ENCODE measurements around the gene PHF21A. TPM values are rescaled to one million over a fixed set of nuclear protein-coding genes. Genes with fewer than 3 reads are reported as not detected.

Gene PHF21A
- total RNA-seq, 1 experiment from 2014 or later, result 51.7 TPM

DNA sequence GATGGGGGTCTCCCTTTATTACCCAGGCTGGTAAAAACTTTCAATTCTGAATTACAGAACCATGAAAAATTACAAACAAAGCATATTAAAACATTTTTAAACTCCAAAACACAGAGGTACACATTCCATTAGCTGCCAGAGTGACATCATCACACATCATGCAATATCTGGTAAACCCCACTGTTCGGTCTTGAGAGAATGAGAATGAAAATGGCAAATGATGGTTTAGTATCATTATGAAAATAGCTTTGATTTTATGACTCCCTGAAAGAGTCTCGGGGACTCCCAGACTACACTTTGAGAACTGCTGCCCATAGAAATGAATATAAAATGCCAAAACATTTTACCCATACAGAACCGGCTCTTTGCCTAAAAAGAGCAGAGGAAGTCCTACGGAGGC lies 180.0 kb downstream of the PHF21A start:
- H3K36me3 ChIP-seq (ENCODE audit: insufficient read depth, low read length), result peaks cover 23% of the 10 kb centered on the region
- no peak overlapping the region for H3K4me2 ChIP-seq (ENCODE audit: low read depth, low read length, poor library complexity, severe bottlenecking)
- H3K4me1 ChIP-seq (ENCODE audit: low read length), result peaks cover 28% of the 10 kb centered on the region
- H3K9me3 ChIP-seq (ENCODE audit: low read length), result no peaks in the 10 kb centered on the region
- no peak overlapping the region for H3K4me3 ChIP-seq (ENCODE audit: low read length)
- H3K27ac ChIP-seq (ENCODE audit: low read length), result no peak overlapping the region
- no peaks in the 10 kb centered on the region for H3K27me3 ChIP-seq (ENCODE audit: low read length)
- no peak overlapping the region for H3K9ac ChIP-seq (ENCODE audit: low read length)
- H4K20me1 ChIP-seq (ENCODE audit: insufficient read depth, low read depth, low read length), result no peaks in the 10 kb centered on the region
- H3K79me2 ChIP-seq (ENCODE audit: low read length), result no peaks in the 10 kb centered on the region
- H3K9me2 ChIP-seq (replicated peaks; ENCODE audit: insufficient read depth, low read length), result no peaks in the 10 kb centered on the region
- no peak for DNase-seq
- no peak overlapping the region for H2AFZ ChIP-seq (ENCODE audit: low read length)

DNA sequence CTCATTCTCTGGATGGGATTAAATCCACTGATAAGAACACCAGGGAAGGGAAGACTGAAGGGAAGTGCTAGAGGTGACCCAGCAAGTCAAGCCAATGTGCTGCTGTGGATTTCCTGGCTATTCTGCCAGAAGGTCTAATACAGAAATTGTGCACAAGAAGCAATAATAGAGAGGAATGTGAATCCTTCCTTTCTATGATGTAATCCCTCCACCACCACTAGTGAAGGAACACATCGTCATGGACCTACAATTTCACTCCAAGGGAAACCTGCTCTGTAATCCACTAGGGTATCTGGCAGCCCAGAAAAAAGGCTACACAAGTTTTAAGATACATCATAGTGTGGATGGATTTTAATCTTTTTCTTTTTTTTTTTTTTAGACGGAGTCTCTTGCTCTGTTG lies 181.4 kb downstream of the PHF21A start:
- H3K27ac ChIP-seq (ENCODE audit: low read length), result peak overlapping the region; percentile 80
- H3K4me2 ChIP-seq (ENCODE audit: low read depth, low read length, poor library complexity, severe bottlenecking), result peak overlapping the region; percentile 77
- peaks cover 22% of the 10 kb centered on the region for H3K36me3 ChIP-seq (ENCODE audit: insufficient read depth, low read length)
- H3K4me1 ChIP-seq (ENCODE audit: low read length), result peaks cover 43% of the 10 kb centered on the region
- no peak overlapping the region for H2AFZ ChIP-seq (ENCODE audit: low read length)
- H3K27me3 ChIP-seq (ENCODE audit: low read length), result no peaks in the 10 kb centered on the region
- H3K9me3 ChIP-seq (ENCODE audit: low read length), result no peaks in the 10 kb centered on the region
- peak overlapping the region; percentile 52; the same call in 1 of the 2 replicates for H3K9ac ChIP-seq (ENCODE audit: low read length)
- no peak for DNase-seq
- H4K20me1 ChIP-seq (ENCODE audit: insufficient read depth, low read depth, low read length), result no peaks in the 10 kb centered on the region
- no peak overlapping the region for H3K4me3 ChIP-seq (ENCODE audit: low read length)
- H3K9me2 ChIP-seq (replicated peaks; ENCODE audit: insufficient read depth, low read length), result no peaks in the 10 kb centered on the region
- H3K79me2 ChIP-seq (ENCODE audit: low read length), result no peaks in the 10 kb centered on the region

DNA sequence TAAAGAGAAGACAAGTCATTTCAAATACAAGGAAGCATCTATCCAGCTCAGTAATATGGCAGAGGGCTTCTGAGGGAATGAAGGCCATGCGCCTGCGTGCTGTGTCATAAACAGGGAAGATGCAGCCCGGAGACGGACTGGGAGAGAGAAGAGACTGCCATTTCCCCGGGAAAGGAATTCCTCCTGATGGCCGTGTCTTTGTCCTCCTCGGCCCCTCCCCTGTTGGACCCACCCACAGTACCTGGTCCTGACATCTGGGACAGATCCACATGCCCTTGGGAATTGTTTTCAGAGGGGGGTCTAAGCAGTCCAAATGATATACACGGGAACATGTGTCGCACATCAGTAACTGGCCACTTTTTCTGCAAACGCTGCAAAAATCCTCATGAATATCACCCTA lies 183.3 kb downstream of the PHF21A start:
- H3K4me3 ChIP-seq (ENCODE audit: low read length), result no peak overlapping the region
- peaks cover 20% of the 10 kb centered on the region for H3K36me3 ChIP-seq (ENCODE audit: insufficient read depth, low read length)
- H3K9me2 ChIP-seq (replicated peaks; ENCODE audit: insufficient read depth, low read length), result no peaks in the 10 kb centered on the region
- H3K27me3 ChIP-seq (ENCODE audit: low read length), result no peaks in the 10 kb centered on the region
- no peak overlapping the region for H2AFZ ChIP-seq (ENCODE audit: low read length)
- peak overlapping the region; percentile 34; the same call in 1 of the 2 replicates for H3K9ac ChIP-seq (ENCODE audit: low read length)
- DNase-seq, result no peak
- H3K9me3 ChIP-seq (ENCODE audit: low read length), result no peaks in the 10 kb centered on the region
- H4K20me1 ChIP-seq (ENCODE audit: insufficient read depth, low read depth, low read length), result no peaks in the 10 kb centered on the region
- peak overlapping the region; percentile 77 for H3K4me2 ChIP-seq (ENCODE audit: low read depth, low read length, poor library complexity, severe bottlenecking)
- no peaks in the 10 kb centered on the region for H3K79me2 ChIP-seq (ENCODE audit: low read length)
- peaks cover 62% of the 10 kb centered on the region for H3K4me1 ChIP-seq (ENCODE audit: low read length)
- peak overlapping the region; percentile 80 for H3K27ac ChIP-seq (ENCODE audit: low read length)

DNA sequence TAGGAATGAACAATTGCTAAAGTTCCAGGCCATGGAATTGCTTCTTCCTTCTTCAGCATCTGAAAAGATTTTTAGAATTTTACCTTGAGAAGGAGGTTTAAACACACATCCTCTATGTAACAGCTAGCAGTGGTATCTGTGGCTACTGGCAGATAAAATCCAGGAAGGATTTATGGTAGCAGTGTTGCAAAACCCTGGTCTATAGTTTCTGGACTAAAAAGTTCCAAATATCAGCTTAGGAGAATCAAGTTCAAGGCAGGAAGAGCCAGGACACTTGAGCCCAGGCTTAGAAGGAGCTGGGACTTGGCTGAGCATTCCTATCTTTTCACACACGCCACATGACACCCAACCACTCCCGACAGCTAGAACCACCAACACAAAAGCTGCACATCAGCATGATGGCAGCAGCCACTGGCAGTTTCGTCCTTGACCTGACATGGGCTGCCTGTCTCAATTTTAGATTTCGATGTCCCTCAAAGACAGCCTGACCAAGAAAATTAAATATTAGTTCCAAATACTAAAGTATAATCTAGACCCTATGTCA lies 184.7 kb downstream of the PHF21A start:
- Histone ChIP-seq H3K4me2 (ENCODE audit: low read depth, low read length, poor library complexity, severe bottlenecking) (no peak overlapping the region), H3K9me3 (ENCODE audit: low read length) (no peaks in the 10 kb centered on the region), H3K9me2 (replicated peaks; ENCODE audit: insufficient read depth, low read length) (no peaks in the 10 kb centered on the region), H3K36me3 (ENCODE audit: insufficient read depth, low read length) (peaks cover 20% of the 10 kb centered on the region), H3K4me1 (ENCODE audit: low read length) (peaks cover 75% of the 10 kb centered on the region), H3K27ac (ENCODE audit: low read length) (peak overlapping the region; percentile 71), H3K4me3 (ENCODE audit: low read length) (no peak overlapping the region), H2AFZ (ENCODE audit: low read length) (no peak overlapping the region), H3K79me2 (ENCODE audit: low read length) (no peaks in the 10 kb centered on the region), H3K9ac (ENCODE audit: low read length) (no peak overlapping the region), H3K27me3 (ENCODE audit: low read length) (no peaks in the 10 kb centered on the region), H4K20me1 (ENCODE audit: insufficient read depth, low read depth, low read length) (no peaks in the 10 kb centered on the region)
- no peak for DNase-seq

DNA sequence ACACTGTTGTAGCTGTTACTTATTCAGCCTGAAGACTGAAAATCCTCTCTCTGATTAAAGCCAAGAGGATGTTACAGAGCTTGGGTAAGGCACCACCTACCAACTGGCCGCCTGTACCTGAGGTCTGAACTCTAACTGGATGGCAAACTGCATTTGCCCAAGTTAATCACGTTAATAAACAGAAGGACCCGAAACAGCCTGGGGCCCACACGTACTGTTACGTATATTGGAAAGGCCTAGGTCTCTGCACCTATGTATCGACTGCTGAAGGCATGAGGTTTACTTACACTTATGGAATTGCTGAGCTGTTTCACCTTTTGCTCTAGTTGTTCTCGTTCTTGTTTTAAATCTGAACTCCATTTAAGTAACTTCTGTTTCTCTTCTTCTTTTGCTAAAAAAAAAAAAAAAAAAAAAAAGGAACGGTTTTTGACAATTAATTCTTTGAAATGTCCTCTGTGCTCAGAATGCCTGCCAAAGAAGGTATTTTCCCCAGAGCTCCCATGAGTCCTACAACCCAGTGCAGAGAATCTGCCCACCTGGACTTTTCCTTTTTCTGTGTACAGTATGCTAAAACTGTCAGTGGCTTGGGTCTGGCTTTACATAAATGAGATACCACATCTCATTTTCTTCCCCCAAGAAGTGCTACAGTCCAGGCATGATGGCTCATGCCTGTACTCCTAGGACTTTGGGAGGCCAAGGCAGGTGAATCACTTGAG lies 185.7 kb downstream of the PHF21A start:
- Histone ChIP-seq H3K4me3 (ENCODE audit: low read length) (no peak overlapping the region), H3K4me1 (ENCODE audit: low read length) (peaks cover 86% of the 10 kb centered on the region), H3K9me2 (replicated peaks; ENCODE audit: insufficient read depth, low read length) (no peaks in the 10 kb centered on the region), H2AFZ (ENCODE audit: low read length) (no peak overlapping the region), H3K9me3 (ENCODE audit: low read length) (no peaks in the 10 kb centered on the region), H3K27me3 (ENCODE audit: low read length) (no peaks in the 10 kb centered on the region), H3K36me3 (ENCODE audit: insufficient read depth, low read length) (peaks cover 20% of the 10 kb centered on the region), H3K79me2 (ENCODE audit: low read length) (no peaks in the 10 kb centered on the region), H4K20me1 (ENCODE audit: insufficient read depth, low read depth, low read length) (peaks cover under 1% of the 10 kb centered on the region; the same call in 1 of the 2 replicates), H3K27ac (ENCODE audit: low read length) (peak overlapping the region; percentile 71), H3K4me2 (ENCODE audit: low read depth, low read length, poor library complexity, severe bottlenecking) (no peak overlapping the region), H3K9ac (ENCODE audit: low read length) (peak overlapping the region; percentile 9; the same call in 1 of the 2 replicates)
- DNase-seq, result peak; percentile 41

DNA sequence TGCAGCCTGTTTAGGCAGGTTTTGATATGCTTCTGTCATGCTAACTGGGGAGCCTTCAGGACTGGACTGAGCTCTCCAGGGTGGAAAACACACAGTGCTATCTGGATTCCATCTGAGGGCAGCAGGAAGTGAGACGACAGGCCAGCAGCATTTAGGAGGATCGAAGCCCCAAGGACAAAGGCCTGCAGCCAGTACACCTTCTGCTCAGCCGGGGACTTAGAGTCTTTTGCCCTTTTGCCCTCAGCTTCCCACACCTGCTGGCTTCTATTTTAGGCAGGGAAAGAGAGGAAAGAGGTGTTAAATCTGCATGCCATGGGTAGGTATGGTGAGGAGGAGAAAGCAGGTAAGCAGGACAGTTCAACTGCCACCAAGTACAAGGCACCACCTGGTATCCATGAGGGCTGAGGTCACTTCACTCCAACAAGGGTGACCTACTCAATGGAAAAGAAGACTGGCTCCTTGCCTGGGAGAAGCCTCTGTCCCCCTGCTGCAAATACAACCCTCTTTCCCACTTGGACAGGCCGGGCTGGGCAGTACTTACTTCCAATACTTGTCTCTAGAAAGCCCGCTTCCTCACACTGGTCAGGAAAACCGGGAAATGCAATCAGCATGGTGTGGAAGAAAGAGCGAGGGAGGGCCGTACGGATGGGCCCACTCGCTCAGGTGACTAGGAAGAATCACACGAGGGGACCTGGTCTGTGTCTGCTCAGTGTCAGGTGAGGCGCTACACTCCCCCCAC lies 186.5 kb downstream of the PHF21A start:
- no peaks in the 10 kb centered on the region for H3K79me2 ChIP-seq (ENCODE audit: low read length)
- H3K9ac ChIP-seq (ENCODE audit: low read length), result no peak overlapping the region
- H3K4me2 ChIP-seq (ENCODE audit: low read depth, low read length, poor library complexity, severe bottlenecking), result no peak overlapping the region
- no peaks in the 10 kb centered on the region for H3K9me2 ChIP-seq (replicated peaks; ENCODE audit: insufficient read depth, low read length)
- H3K36me3 ChIP-seq (ENCODE audit: insufficient read depth, low read length), result peaks cover 20% of the 10 kb centered on the region
- DNase-seq, result no peak
- H3K9me3 ChIP-seq (ENCODE audit: low read length), result no peaks in the 10 kb centered on the region
- no peaks in the 10 kb centered on the region for H3K27me3 ChIP-seq (ENCODE audit: low read length)
- H3K27ac ChIP-seq (ENCODE audit: low read length), result peak overlapping the region; percentile 92
- no peak overlapping the region for H3K4me3 ChIP-seq (ENCODE audit: low read length)
- H4K20me1 ChIP-seq (ENCODE audit: insufficient read depth, low read depth, low read length), result peaks cover 4% of the 10 kb centered on the region; the same call in 1 of the 2 replicates
- no peak overlapping the region for H2AFZ ChIP-seq (ENCODE audit: low read length)
- H3K4me1 ChIP-seq (ENCODE audit: low read length), result peaks cover 91% of the 10 kb centered on the region

DNA sequence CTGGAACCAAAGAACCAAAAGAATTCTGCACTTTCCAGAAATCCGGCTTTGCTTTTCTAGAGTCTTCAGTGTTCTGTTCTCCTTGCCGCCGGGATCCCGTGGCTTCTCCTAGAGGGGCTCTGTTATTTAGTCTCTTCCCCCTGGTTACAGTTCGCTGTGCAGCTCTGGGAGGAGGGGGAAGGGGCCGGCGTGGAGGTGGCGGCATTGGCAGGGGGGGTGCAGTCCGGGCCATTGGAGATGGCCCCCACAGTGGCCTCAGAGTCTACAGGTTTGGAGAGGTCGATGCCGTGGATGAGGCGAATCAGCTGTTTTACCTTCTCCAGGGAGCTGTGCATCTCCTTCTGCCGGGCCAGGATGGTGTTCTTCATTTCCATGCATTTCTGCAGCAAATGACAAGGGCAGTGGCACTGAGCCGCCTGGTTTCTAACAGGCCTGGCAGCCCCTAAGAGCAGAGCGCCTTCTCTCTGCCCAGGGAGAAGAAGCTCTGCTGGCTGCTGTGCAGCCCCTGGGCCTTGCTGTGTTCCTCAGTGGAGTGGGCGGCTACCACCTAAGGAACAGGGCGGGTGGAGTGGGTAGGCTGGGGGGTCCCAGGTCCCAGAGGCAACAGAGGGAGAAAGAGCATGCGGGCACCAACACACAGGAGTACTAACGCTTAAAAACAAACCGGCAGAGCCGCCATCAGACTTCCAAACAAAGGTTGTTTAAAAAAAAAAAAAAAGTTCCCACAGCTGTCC lies 187.2 kb downstream of the PHF21A start:
- Histone ChIP-seq H3K79me2 (ENCODE audit: low read length) (no peaks in the 10 kb centered on the region), H3K4me2 (ENCODE audit: low read depth, low read length, poor library complexity, severe bottlenecking) (peak overlapping the region; percentile 75), H4K20me1 (ENCODE audit: insufficient read depth, low read depth, low read length) (peaks cover 4% of the 10 kb centered on the region; the same call in 1 of the 2 replicates), H3K9me3 (ENCODE audit: low read length) (no peaks in the 10 kb centered on the region), H3K4me1 (ENCODE audit: low read length) (peaks cover 91% of the 10 kb centered on the region), H3K27me3 (ENCODE audit: low read length) (no peaks in the 10 kb centered on the region), H3K9me2 (replicated peaks; ENCODE audit: insufficient read depth, low read length) (no peaks in the 10 kb centered on the region), H3K36me3 (ENCODE audit: insufficient read depth, low read length) (peaks cover 20% of the 10 kb centered on the region), H3K9ac (ENCODE audit: low read length) (peak overlapping the region; percentile 60), H2AFZ (ENCODE audit: low read length) (no peak overlapping the region), H3K4me3 (ENCODE audit: low read length) (peak overlapping the region; percentile 46), H3K27ac (ENCODE audit: low read length) (peak overlapping the region; percentile 92)
- DNase-seq, result no peak

Measured in Karpas-422 (cell line).